Measurements from ENCODE around the gene NFIC. TPM values are rescaled to one million over a fixed set of nuclear protein-coding genes. Genes with fewer than 3 reads are reported as not detected.

The NFIC gene
- polyA plus RNA-seq, 1 of the 3 experiments (the other 2 are of a cell fraction): 7.2 TPM

- peaks cover 54% of the 10 kb centered on the region for H3K79me2 ChIP-seq (ENCODE audit: insufficient read depth)
- TF ChIP-seq TCF12 (IDR thresholded peaks at IDR 0.05): no peak
- TF ChIP-seq TEAD4 (IDR thresholded peaks at IDR 0.05; ENCODE audit: borderline replicate concordance, insufficient read depth): no peak
- no peak for TF ChIP-seq JUND (IDR thresholded peaks at IDR 0.05)
- TF ChIP-seq FOXM1 (IDR thresholded peaks at IDR 0.05; ENCODE audit: low read depth): no peak
- no peak for TF ChIP-seq MXI1 (IDR thresholded peaks at IDR 0.05; ENCODE audit: low read depth, low read length)
- TF ChIP-seq MAX (IDR thresholded peaks at IDR 0.05; ENCODE audit: low read depth): no peak
- no peak for TF ChIP-seq IRF3 (IDR thresholded peaks at IDR 0.05; ENCODE audit: low read depth, low read length)
- no peak for TF ChIP-seq RFX5 (IDR thresholded peaks at IDR 0.05; ENCODE audit: low read length)
- TF ChIP-seq RXRA (IDR thresholded peaks at IDR 0.05; ENCODE audit: borderline replicate concordance, low read depth): no peak
- TF ChIP-seq NRF1 (IDR thresholded peaks at IDR 0.05; ENCODE audit: low read depth, low read length): no peak
- TF ChIP-seq RAD21 (IDR thresholded peaks at IDR 0.05; ENCODE audit: low read length): peak; percentile 50
- no peak for TF ChIP-seq FOSL2 (IDR thresholded peaks at IDR 0.05; ENCODE audit: borderline replicate concordance, low read depth)
- TF ChIP-seq RCOR1 (IDR thresholded peaks at IDR 0.05; ENCODE audit: low read length): no peak
- TF ChIP-seq PBX3 (IDR thresholded peaks at IDR 0.05): no peak
- peak; percentile 29; the same call in 1 of the 2 replicates for TF ChIP-seq SMC3 (IDR thresholded peaks at IDR 0.05; ENCODE audit: low read depth, low read length)
- TF ChIP-seq USF1 (IDR thresholded peaks at IDR 0.05; ENCODE audit: borderline replicate concordance, low read depth): no peak
- TF ChIP-seq ZBTB33 (IDR thresholded peaks at IDR 0.05; ENCODE audit: borderline replicate concordance, low read depth): no peak
- no peak for TF ChIP-seq EP300 (IDR thresholded peaks at IDR 0.05; ENCODE audit: borderline replicate concordance in 1 of 2, low read depth in 1 of 2, low read length in 1 of 2)
- no peak for TF ChIP-seq POLR2AphosphoS5 (IDR thresholded peaks at IDR 0.05; ENCODE audit: low read depth, low read length)
- TF ChIP-seq FOXJ3 (CRISPR knock-in tag; IDR thresholded peaks at IDR 0.05): no peak
- TF ChIP-seq TAF1 (IDR thresholded peaks at IDR 0.05; ENCODE audit: borderline replicate concordance, low read depth, low read length): no peak
- TF ChIP-seq USF2 (IDR thresholded peaks at IDR 0.05; ENCODE audit: borderline replicate concordance, low read depth, low read length): no peak
- no peak for TF ChIP-seq SIN3A (IDR thresholded peaks at IDR 0.05; ENCODE audit: borderline replicate concordance, low read depth, low read length)
- TF ChIP-seq MEF2A (IDR thresholded peaks at IDR 0.05; ENCODE audit: borderline replicate concordance, low read depth): no peak
- TF ChIP-seq CTCF (IDR thresholded peaks at IDR 0.05): peak; percentile 45
- no peak for TF ChIP-seq NFIC (IDR thresholded peaks at IDR 0.05; ENCODE audit: borderline replicate concordance)
- H3K9ac ChIP-seq: no peak overlapping the region
- no peak overlapping the region for H2AFZ ChIP-seq (ENCODE audit: low read depth)
- 89% methylated on average over 12 of the region's 13 CpGs for WGBS (ENCODE audit: low lambda C conversion rate)
- no peak overlapping the region for H3K4me2 ChIP-seq
- peaks cover 0 to 41% of the 10 kb centered on the region in 2 experiments; a peak in 1 of 4 replicates for H3K4me1 ChIP-seq (ENCODE audit: control insufficient read depth in 1 of 2, insufficient read depth in 2 of 2, low read depth in 1 of 2, low read length in 1 of 2)
- no peaks in the 10 kb centered on the region for H3K9me2 ChIP-seq
- peaks cover 16 to 23% of the 10 kb centered on the region in 2 experiments for H3K36me3 ChIP-seq (replicated peaks in 1 of 2; ENCODE audit: control insufficient read depth in 1 of 2, insufficient read depth in 2 of 2, low read length in 1 of 2)
- peak; percentile 67 for DNase-seq
- peaks cover 12% of the 10 kb centered on the region; the same call in 1 of the 2 replicates for H4K20me1 ChIP-seq (ENCODE audit: insufficient read depth)
- H3K4me3 ChIP-seq (ENCODE audit: low read depth in 2 of 2, low read length in 1 of 2): no peak overlapping the region
- peaks cover 8% of the 10 kb centered on the region for H3F3A ChIP-seq (replicated peaks; ENCODE audit: insufficient read depth)
- no peaks in the 10 kb centered on the region for H3K9me3 ChIP-seq
- POLR2A ChIA-PET: no interaction called here
- peak overlapping the region in 1 of 2 experiments; percentile 1; a peak in 1 of 4 replicates for H3K27ac ChIP-seq (ENCODE audit: low read depth in 2 of 2, low read length in 1 of 2)
- no peaks in the 10 kb centered on the region for H3K27me3 ChIP-seq (ENCODE audit: insufficient read depth)
- CTCF ChIA-PET: interaction anchor here (0.6 to 2.9 kb wide), 10 partner anchors 9 to 110 kb away, joined by 3 to 20 read pairs (median 4); no protein-coding TSS in a partner anchor
Observed at GRCh38 chr19:3440082-3440481, 73.7 kb downstream of the NFIC start.

Data from SK-N-SH (cell line).